Spleen (tissue), 11 donors: Measurements from ENCODE around the gene EPAS1. TPM values are rescaled to one million over a fixed set of nuclear protein-coding genes. Genes with fewer than 3 reads are reported as not detected.

ENCODE experiments used
- DNase-seq: peaks from one replicate; pipeline ENCODE4 v3.0.0-alpha.2; 2020
- H3K27ac ChIP-seq, 8 donors: fragments of 200-600 bp; sonication (generic) in 7 of 8; 1 replicate in 4 of 8; 2 replicates in 4 of 8; pipeline versions ENCODE4 v1.5.0 to v1.8.0; 2016 to 2021; ENCODE audit warnings: inconsistent platforms in 4 of 8, mild to moderate bottlenecking in 4 of 8, moderate library complexity in 1 of 8
- H3K27me3 ChIP-seq, 7 donors: fragments of 200-600 bp; sonication (generic) in 6 of 7; replicated peaks in 1 of 7; 1 replicate in 4 of 7; 2 replicates in 3 of 7; pipeline versions ENCODE4 v1.5.0 to v1.8.0; 2016 to 2021; ENCODE audit warnings: inconsistent platforms in 3 of 7, mild to moderate bottlenecking in 1 of 7
- H3K36me3 ChIP-seq, 6 donors: fragments of 200-600 bp; sonication (generic) in 5 of 6; 1 replicate in 4 of 6; 2 replicates in 2 of 6; pipeline versions ENCODE4 v1.5.0 to v1.8.0; 2016 to 2021; ENCODE audit warnings: inconsistent platforms in 2 of 6
- H3K4me1 ChIP-seq, 6 donors: fragments of 200-600 bp; sonication (generic) in 5 of 6; 1 replicate in 3 of 6; 2 replicates in 3 of 6; pipeline versions ENCODE4 v1.5.0 to v1.8.0; 2016 to 2021; ENCODE audit warnings: inconsistent platforms in 3 of 6
- H3K4me3 ChIP-seq, 8 donors: fragments of 200-600 bp; sonication (generic) in 7 of 8; 1 replicate in 4 of 8; 2 replicates in 4 of 8; pipeline versions ENCODE4 v1.5.0 to v1.8.0; 2016 to 2021; ENCODE audit warnings: inconsistent platforms in 4 of 8, mild to moderate bottlenecking in 4 of 8, moderate library complexity in 2 of 8
- H3K9me3 ChIP-seq, 8 donors: fragments of 200-600 bp; sonication (generic) in 7 of 8; 1 replicate in 4 of 8; 2 replicates in 4 of 8; pipeline versions ENCODE4 v1.5.0 to v1.8.0; 2016 to 2021; ENCODE audit warnings: inconsistent platforms in 4 of 8
- CTCF ChIP-seq, 11 experiments: fragments of 200-600 bp in 7 of 11; fragments of 450-650 bp in 4 of 11; sonication (generic) in 4 of 11; IDR thresholded peaks in 8 of 11; conservative IDR thresholded peaks in 3 of 11; 1 replicate in 7 of 11; 2 replicates in 4 of 11; pipeline versions ENCODE4 v1.4.0 to v1.8.0; 2016 to 2021; ENCODE audit warnings: antibody characterized with exemption in 11 of 11, inconsistent platforms in 4 of 11, mild to moderate bottlenecking in 1 of 11
- POLR2A ChIP-seq, 3 donors: fragments of 450-650 bp; IDR thresholded peaks; one replicate each; pipeline ENCODE4 v1.5.1; 2017; ENCODE audit warnings: antibody characterized with exemption in 3 of 3, mild to moderate bottlenecking in 1 of 3
- POLR2AphosphoS5 ChIP-seq, 3 donors: sonication (generic); formaldehyde crosslinking; IDR thresholded peaks; one replicate each; pipeline ENCODE4 v1.5.1; 2017; ENCODE audit warnings: antibody characterized with exemption in 3 of 3
- WGBS, 5 donors: extraction: QIAGEN DNeasy Blood & Tissue Kit in 3 of 5; methylation state at CpG; one replicate each; pipeline versions ENCODE4 v1.1.5 to v1.1.7; 2013 to 2018; 5-methylcytosine and 5-hydroxymethylcytosine counted together
- intact Hi-C: fragments of 100-400 bp; cut with DNase I; formaldehyde crosslinking; loops from one replicate; pipeline ENCODE4 v1.15.0; 2023; ENCODE audit warnings: low total_unique reads
- polyA plus RNA-seq, 3 donors: library from polyadenylated mRNA; stranded (reverse); fragments of 200-250 nt; gene quantifications; one replicate each; pipeline ENCODE4 v1.2.1, GENCODE V29; 2013
- total RNA-seq, 7 donors: library from RNA; depleted of rRNA in 3 of 7; stranded (reverse); fragments of >200 nt in 3 of 7; fragmentation: NEBNext Ultra II Directional in 4 of 7; extraction: Animal tissue kit (Norgen Biotek cat#: 25700) in 4 of 7; gene quantifications; one replicate each; pipeline versions ENCODE4 v1.1.0 to v1.2.1, GENCODE V29; 2016 to 2021
- donor health status: healthy with polysubstance abuse.
- donor health status: DM: no; HTN: no; CAD: no; lungs with moderate emphysema.
- donor health status: DM: no; HTN: no; CAD: no.
- donor health status: Bipolar disorder and iron deficiency.
- donor health status: healthy.
- donor health status: DM: no; HTN: no; CAD: no.
- donor health status: DM: yes; HTN: yes; CAD: no.

Gene EPAS1
- total and polyA plus RNA-seq, 10 donors: 30.5 to 330 (median 213) TPM

DNA sequence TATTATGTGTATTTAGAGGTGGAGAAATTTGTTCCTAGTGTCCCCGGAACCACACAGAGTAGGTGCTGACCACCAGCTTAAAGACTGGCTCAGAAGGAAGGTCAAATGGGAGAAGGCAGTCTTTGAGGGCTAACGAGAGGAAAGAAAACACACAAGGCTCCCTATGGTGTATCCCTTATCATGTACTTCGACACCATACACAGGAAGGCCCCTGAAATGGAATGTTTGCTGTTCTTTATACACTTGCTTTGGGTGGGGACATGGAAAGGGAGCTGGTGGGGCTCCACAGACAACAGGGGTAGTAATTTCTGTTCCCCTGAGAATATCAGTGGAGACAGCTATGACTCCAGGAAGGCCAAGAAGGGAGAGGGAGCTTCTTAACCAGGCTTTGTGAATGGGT, 6.0 kb downstream of the EPAS1 start:
- no peaks in the 10 kb centered on the region for H3K9me3 ChIP-seq
- H3K27me3 ChIP-seq: peaks cover 0 to 40% (median 23%) of the 10 kb centered on the region in 7 donors
- intact Hi-C loops: no loop called here
- H3K36me3 ChIP-seq: no peaks in the 10 kb centered on the region
- H3K4me3 ChIP-seq: no peak overlapping the region
- peaks cover 22 to 97% (median 64%) of the 10 kb centered on the region in 6 donors for H3K4me1 ChIP-seq
- no peak for TF ChIP-seq CTCF (IDR thresholded peaks at IDR 0.05 in 8 of 11, conservative IDR thresholded peaks at IDR 0.05 in 3 of 11)
- TF ChIP-seq POLR2AphosphoS5 (IDR thresholded peaks at IDR 0.05): no peak
- no peak for TF ChIP-seq POLR2A (IDR thresholded peaks at IDR 0.05)
- peak overlapping the region in 3 of 8 donors; percentile 4 to 27 (median 6) for H3K27ac ChIP-seq
- no peak for DNase-seq
- whole genome bisulfite sequencing, 5 donors: 74 to 89% (median 84%) methylated on average over 3 of the region's 3 CpGs

GRCh38 chr2:46303822-46304221, 6.6 kb downstream of the EPAS1 start:
- H3K27ac ChIP-seq: peak overlapping the region in 3 of 8 donors; percentile 4 to 27 (median 6)
- H3K4me1 ChIP-seq: peaks cover 22 to 97% (median 62%) of the 10 kb centered on the region in 6 donors

DNA sequence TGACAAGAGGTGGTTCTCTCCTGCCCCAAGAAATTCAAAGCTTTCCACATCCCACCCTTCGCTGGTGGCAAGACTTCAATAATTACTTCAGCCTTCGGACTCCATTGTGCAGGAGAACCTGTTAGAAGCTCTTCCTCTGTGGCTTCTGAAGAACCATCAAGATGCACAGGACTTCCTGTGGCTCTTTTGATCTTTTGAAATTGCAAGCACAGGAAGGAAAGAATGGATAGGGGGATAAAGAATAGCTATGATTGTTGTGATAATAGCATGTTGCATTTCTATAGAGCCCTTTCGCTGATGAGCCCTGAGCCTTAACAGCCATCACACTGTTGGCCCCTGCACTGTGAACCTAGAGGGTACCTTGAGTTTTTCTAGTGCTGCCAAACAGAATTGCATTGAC, 7.4 kb downstream of the EPAS1 start:
- peaks cover 17 to 91% (median 54%) of the 10 kb centered on the region in 6 donors for H3K4me1 ChIP-seq
- no peak overlapping the region for H3K4me3 ChIP-seq
- TF ChIP-seq POLR2AphosphoS5 (IDR thresholded peaks at IDR 0.05) (no peak), CTCF (IDR thresholded peaks at IDR 0.05 in 8 of 11, conservative IDR thresholded peaks at IDR 0.05 in 3 of 11) (no peak), POLR2A (IDR thresholded peaks at IDR 0.05) (no peak)
- H3K27me3 ChIP-seq: peaks cover 0 to 26% (median 11%) of the 10 kb centered on the region in 7 donors
- H3K36me3 ChIP-seq: no peaks in the 10 kb centered on the region
- no peak overlapping the region for H3K27ac ChIP-seq
- H3K9me3 ChIP-seq: no peaks in the 10 kb centered on the region
- WGBS, 5 donors: 20 to 48% (median 25%) methylated on average over 3 of the region's 3 CpGs
- intact Hi-C loops: no loop called here
- DNase-seq: no peak

More at GRCh38 chr2:46303822-46304221, 6.6 kb downstream of the EPAS1 start:
- peaks cover 0 to 34% (median 19%) of the 10 kb centered on the region in 7 donors for H3K27me3 ChIP-seq
- H3K4me3 ChIP-seq: no peak overlapping the region
- TF ChIP-seq CTCF (IDR thresholded peaks at IDR 0.05 in 8 of 11, conservative IDR thresholded peaks at IDR 0.05 in 3 of 11) (no peak), POLR2A (IDR thresholded peaks at IDR 0.05) (peak in 1 of 3 donors; percentile 3)
- no peak for DNase-seq
- no peaks in the 10 kb centered on the region for H3K36me3 ChIP-seq
- intact Hi-C loops: no loop called here
- H3K9me3 ChIP-seq: no peaks in the 10 kb centered on the region
- WGBS, 5 donors: 84 to 95% (median 86%) methylated on average over 5 of the region's 5 CpGs

DNA sequence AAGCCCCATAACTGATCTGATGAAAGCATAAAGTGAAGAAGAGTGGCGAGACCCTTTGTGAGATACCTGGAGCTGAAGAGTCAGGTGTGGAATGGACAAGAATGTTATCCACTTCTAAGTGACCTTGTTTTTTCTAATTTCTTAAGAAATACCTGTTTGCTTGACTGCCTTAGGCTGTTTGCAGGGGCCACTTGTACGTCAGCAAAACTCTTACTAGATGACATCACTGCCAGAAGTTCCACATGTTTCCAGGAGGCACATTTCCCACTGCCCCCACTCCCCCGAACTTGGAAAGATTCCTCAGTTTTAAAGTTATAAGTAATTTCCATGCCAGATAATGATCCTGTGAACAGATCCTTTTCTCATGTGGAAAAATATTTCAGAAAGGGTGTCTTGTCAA, 8.0 kb downstream of the EPAS1 start:
- H3K36me3 ChIP-seq: no peaks in the 10 kb centered on the region
- no peak for DNase-seq
- no peak overlapping the region for H3K4me3 ChIP-seq
- peaks cover 0 to 20% (median 5%) of the 10 kb centered on the region in 7 donors for H3K27me3 ChIP-seq
- no peaks in the 10 kb centered on the region for H3K9me3 ChIP-seq
- peaks cover 12 to 86% (median 51%) of the 10 kb centered on the region in 6 donors for H3K4me1 ChIP-seq
- TF ChIP-seq POLR2A (IDR thresholded peaks at IDR 0.05) (no peak), POLR2AphosphoS5 (IDR thresholded peaks at IDR 0.05) (no peak), CTCF (IDR thresholded peaks at IDR 0.05 in 8 of 11, conservative IDR thresholded peaks at IDR 0.05 in 3 of 11) (no peak)
- H3K27ac ChIP-seq: peak overlapping the region in 3 of 8 donors; percentile 49 to 56 (median 56)
- 80 to 89% (median 87%) methylated on average over 3 of the region's 3 CpGs for WGBS, 5 donors
- intact Hi-C loops: no loop called here
